HG03139 (cell line): Measurements from ENCODE around the gene ARPIN.
"Not testable (repeated sequence)": the region's sequence is repeated elsewhere in the genome, so short reads cannot be mapped to it uniquely, and the experiment has no call there.

Experiments used
- ATAC-seq: cut with Tn5 transposase; IDR thresholded peaks from one replicate; pipeline ENCODE4 v1.9.1; 2021; ENCODE audit not compliant: unreplicated experiment

The ARPIN gene

GRCh38 chr15:89878323-89878722 lies 34.4 kb downstream of the ARPIN start:
- ATAC-seq = no peak

GRCh38 chr15:89877083-89877425 lies 35.7 kb downstream of the ARPIN start:
- no peak for ATAC-seq

GRCh38 chr15:89876396-89877082 lies 36.2 kb downstream of the ARPIN start:
- no peak for ATAC-seq

GRCh38 chr15:89875741-89876140 lies 37.0 kb downstream of the ARPIN start:
- no peak for ATAC-seq

GRCh38 chr15:89874926-89875564 lies 37.7 kb downstream of the ARPIN start:
- peak; percentile 90 for ATAC-seq

- no peak for ATAC-seq
Observed at GRCh38 chr15:89870688-89871288, 42.0 kb downstream of the ARPIN start.

GRCh38 chr15:89870006-89870405 lies 42.7 kb downstream of the ARPIN start:
- ATAC-seq = no peak

GRCh38 chr15:89869490-89869889 lies 43.3 kb downstream of the ARPIN start:
- ATAC-seq = not testable (repeated sequence)

GRCh38 chr15:89864958-89865739 lies 47.6 kb downstream of the ARPIN start:
- no peak for ATAC-seq

- no peak for ATAC-seq
Observed at GRCh38 chr15:89863918-89864317, 48.8 kb downstream of the ARPIN start.

- no peak for ATAC-seq
Observed at GRCh38 chr15:89860891-89861290, 51.9 kb downstream of the ARPIN start.

GRCh38 chr15:89860431-89860830 lies 52.3 kb downstream of the ARPIN start:
- ATAC-seq = no peak

GRCh38 chr15:89858661-89859458 lies 53.9 kb downstream of the ARPIN start:
- ATAC-seq = no peak

- no peak for ATAC-seq
Observed at GRCh38 chr15:89857673-89858072, 55.1 kb downstream of the ARPIN start.

- ATAC-seq = no peak
Observed at GRCh38 chr15:89855948-89856347, 56.8 kb downstream of the ARPIN start.

GRCh38 chr15:89854863-89855262 lies 57.9 kb downstream of the ARPIN start:
- not testable (repeated sequence) for ATAC-seq

GRCh38 chr15:89852342-89852995 lies 60.3 kb downstream of the ARPIN start:
- ATAC-seq = no peak

- ATAC-seq = peak; percentile 58
Observed at GRCh38 chr15:89851673-89852341, 60.9 kb downstream of the ARPIN start.

GRCh38 chr15:89848970-89849292 lies 63.8 kb downstream of the ARPIN start:
- ATAC-seq = no peak

- ATAC-seq = no peak
Observed at GRCh38 chr15:89847101-89847500, 65.7 kb downstream of the ARPIN start.
